GM21390 (cell line): Measurements from ENCODE around the gene TXNRD3.
"Not testable (repeated sequence)": the region's sequence is repeated elsewhere in the genome, so short reads cannot be mapped to it uniquely, and the experiment has no call there.

Source experiments
- ATAC-seq: cut with Tn5 transposase; IDR thresholded peaks from one replicate; pipeline ENCODE4 v1.9.1; 2021; ENCODE audit not compliant: unreplicated experiment

TXNRD3 gene

GRCh38 chr3:126649556-126650092 is 5.3 kb downstream of the TXNRD3 start:
- no peak for ATAC-seq

DNA sequence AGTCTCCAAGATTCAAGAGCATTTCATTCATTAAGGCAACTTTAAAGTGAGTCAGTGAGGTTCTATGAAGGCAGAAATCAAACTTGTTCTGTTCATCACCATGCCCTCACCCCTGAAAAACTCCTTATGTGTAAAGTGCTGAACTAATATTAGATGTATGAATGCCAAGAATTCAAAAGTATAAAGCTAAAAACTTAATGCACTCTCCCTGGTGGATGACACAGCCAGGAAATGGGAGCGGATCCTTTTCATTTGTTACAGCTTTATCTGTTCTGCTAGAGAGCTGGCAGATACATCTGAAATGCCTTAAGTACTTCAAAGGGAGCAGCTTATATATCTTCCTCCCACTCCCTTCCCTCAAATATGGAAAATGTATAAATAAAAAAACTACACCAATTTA is 8.2 kb downstream of the TXNRD3 start:
- no peak for ATAC-seq

DNA sequence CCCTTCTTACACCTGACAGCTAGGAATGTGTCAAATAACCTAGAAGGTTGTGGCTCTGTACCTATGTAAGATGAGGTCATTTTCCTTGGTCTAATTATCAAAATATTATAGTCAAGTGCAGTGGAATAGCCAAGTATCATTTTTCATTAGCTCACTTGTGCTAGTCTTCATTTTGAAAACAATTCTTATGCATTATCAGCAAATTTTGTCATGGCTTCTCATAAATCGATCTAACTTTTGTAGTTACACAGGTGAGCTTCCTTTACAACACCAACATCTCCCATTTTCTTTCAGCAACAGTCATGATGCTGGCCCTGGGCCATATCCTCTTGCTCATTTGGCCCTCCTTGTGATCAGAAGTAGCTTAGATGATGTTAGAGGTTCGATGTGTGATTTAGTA is 10.3 kb downstream of the TXNRD3 start:
- ATAC-seq, result no peak

GRCh38 chr3:126638790-126639189 is 16.1 kb downstream of the TXNRD3 start:
- ATAC-seq, result no peak

DNA sequence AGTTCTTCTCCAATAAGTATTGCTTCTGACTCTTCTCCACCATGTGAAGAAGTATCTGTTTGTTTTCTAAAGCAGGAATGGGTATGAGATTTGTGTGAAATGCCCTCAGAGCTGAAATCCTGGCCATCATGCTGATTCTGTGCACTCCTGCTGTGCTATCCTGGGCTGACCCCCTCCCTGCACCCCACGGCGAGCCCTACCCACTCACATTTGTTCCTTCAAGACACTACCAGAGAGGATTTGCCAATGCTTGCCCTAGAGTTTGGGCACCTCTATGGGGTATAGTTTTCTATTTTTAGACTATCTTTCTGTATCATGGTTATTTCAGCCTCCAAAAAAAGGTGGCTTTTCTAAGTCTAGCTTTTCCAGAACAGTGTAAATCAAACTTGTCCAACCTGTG is 18.5 kb downstream of the TXNRD3 start:
- no peak for ATAC-seq

- ATAC-seq, result no peak
Observed at GRCh38 chr3:126634803-126635202, 20.1 kb downstream of the TXNRD3 start.

DNA sequence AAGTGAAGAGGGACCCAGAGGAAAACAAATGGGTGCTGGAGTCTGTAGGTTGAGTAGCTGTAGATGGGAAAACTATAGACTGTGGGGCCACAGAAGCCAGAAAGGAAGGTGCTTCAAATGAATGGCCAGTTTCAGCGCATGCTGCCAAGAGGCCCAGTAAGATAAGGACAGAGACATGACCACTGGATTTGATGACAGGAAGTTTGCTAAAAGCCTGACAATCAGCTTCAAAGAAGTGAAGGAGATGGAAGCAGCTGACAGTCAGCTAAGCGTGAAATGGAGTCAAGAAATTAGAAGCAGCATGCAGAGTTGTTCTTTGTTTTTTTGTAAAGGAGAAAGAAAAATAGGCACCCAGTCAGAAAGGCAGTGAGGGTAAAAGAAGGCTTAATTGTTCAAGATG is 24.9 kb downstream of the TXNRD3 start:
- no peak for ATAC-seq

GRCh38 chr3:126625735-126626134 is 29.2 kb downstream of the TXNRD3 start:
- not testable (repeated sequence) for ATAC-seq

DNA sequence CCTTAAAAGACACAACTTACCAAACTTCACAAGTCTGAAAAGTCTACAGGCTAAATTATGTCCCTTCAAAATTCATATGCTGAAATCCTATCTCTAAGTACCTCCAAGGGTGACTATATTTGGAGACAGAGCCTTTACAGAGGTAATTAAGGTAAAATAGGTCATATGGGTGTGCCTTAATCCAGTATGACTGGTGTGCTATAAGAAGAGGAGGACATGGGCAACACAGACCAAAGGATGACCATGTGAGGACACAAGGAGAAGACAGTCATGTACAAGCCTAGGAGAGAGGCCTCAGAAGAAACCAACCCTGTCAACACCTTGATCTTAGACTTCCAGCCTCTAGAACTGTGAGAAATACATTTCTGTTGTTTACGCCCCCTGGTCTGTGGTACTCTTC is 32.2 kb downstream of the TXNRD3 start:
- ATAC-seq, result no peak

GRCh38 chr3:126621627-126622345 is 33.1 kb downstream of the TXNRD3 start:
- ATAC-seq, result no peak

- ATAC-seq, result no peak
Observed at GRCh38 chr3:126621171-126621570, 33.8 kb downstream of the TXNRD3 start.

DNA sequence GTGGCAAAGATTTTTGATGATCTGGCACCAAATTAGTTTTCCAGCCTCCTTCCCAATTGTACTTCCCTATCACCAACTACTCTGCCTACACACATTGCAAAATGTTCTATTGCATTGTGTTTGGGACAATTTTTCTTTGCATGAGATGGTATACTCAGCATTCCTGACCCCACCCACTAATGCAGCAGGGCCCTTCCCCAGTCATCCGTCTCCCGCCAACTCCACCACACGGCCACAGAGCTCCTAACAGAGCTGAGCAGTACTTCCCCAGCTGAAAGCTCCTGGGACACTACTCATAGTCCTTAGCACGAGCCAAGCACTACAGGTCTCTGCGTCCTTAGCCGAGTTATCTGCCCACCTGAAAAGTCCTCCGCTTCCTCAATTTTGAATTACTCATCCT is 34.2 kb downstream of the TXNRD3 start:
- ATAC-seq, result no peak

DNA sequence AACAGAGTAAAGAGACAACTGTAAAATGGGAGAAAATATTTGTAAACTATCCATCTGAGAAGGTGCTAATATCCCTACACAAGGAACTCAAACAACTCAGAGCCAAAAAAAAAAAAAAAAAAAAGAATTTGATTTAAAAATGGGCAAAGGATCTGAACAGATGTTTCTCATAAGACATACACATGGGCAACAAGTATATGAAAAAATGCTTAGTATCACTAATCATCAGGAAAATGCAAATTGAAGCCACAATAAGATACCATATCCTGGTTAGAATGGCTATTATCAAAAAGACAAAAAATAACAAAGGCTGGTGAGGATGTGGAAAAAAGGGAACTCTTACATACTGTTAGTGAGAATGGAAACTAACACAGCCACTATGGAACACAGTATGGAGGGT is 36.2 kb downstream of the TXNRD3 start:
- ATAC-seq, result no peak

GRCh38 chr3:126618021-126618420 is 36.9 kb downstream of the TXNRD3 start:
- ATAC-seq, result no peak

DNA sequence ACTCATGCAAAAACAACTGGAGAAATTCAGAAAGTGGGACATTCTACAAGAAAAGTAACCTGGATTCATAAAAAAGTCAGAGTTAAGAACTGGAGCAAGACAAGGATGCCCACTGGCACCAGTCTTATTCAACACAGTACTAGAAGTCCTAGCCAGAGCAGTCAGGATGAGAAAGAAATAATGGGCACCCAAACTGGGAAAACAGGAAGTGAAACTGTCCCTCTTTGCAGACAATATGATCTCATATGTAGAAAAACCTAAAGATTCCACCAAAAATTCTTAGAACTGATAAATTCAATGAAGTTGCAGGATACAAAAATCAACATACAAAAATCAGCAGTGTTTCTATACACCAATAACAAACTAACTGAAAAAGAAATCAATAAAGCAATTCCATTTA is 37.4 kb downstream of the TXNRD3 start:
- no peak for ATAC-seq

DNA sequence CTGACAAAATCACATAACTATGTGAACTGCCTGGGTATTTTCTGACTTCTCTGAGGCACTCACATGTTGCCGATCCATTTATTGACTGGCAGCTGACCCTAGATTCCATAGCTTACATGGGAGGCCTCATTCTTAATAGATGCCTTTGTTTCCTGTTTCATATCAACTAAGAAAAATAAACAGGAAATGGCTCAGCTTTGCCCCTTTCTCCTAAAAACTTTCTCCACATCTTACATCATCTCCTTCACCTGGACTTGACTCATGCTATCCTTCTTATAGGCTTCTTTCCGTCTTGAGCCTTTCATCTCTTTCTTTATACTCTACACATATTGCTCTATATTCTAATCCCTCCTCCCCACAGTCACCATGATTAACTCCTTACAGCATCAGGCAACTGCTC is 38.0 kb downstream of the TXNRD3 start:
- ATAC-seq, result no peak

DNA sequence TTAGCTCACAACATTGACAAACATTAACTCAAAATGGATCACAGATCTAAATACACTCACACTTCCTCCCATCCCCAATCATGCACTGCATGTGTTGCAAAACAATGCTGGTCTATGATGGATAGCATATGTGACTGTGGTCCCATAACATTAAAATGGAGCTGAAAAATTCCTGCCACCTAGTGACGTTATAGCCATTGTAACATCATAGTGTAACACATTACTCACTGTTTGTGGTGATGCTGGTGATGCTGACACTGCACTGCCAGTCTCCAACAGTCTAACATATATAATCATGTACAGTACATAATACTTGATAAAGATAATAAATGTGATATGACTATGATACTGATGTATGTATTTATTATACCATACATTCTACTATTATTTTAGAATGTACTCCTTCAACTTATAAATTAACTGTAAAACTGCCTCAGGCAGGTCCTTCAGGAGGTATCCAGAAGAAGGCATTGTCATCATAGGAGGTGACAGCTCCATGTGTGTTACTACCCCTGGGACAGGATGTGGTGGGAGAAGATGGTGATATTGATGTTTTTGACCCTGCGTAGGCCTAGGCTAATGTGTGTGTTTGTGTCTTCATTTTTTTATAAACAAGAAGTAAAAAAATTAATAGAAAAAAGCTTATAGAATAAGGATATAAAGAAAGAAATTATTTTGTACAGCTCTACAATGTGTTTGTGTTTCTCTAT is 41.3 kb downstream of the TXNRD3 start:
- no peak for ATAC-seq

DNA sequence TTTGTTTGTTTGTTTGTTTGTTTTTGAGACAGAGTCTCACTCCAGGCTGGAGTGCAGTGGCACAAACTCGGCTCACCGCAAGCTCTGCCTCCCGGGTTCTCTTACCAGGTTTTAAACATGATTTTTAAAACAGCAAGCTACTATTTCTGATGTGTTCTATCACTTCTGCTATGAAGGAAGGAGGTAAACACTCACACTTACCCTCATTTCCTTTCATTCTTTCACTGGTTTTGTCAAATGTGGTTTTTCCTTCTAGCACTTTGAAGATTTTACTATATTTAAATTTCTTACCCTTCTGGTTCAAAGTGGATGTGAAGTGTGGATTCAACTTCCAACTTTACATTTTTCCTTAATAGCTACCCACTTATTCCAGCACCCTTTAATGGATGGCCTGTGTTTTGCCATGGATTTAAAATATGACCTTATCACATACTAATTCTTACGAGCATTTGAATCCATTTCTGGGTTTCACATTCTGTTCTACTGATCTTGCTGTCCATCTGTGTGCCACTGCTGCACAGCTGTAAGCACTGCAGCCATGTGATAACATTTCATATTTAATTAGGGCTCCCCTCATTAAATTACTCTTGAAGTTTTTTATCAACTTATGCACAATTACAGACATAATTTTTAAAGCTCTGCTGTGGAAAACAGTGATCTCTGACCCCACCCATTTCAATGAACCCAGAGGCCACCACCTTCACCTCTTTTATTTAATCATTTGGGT is 42.3 kb downstream of the TXNRD3 start:
- no peak for ATAC-seq

- ATAC-seq, result no peak
Observed at GRCh38 chr3:126609909-126610308, 45.0 kb downstream of the TXNRD3 start.

DNA sequence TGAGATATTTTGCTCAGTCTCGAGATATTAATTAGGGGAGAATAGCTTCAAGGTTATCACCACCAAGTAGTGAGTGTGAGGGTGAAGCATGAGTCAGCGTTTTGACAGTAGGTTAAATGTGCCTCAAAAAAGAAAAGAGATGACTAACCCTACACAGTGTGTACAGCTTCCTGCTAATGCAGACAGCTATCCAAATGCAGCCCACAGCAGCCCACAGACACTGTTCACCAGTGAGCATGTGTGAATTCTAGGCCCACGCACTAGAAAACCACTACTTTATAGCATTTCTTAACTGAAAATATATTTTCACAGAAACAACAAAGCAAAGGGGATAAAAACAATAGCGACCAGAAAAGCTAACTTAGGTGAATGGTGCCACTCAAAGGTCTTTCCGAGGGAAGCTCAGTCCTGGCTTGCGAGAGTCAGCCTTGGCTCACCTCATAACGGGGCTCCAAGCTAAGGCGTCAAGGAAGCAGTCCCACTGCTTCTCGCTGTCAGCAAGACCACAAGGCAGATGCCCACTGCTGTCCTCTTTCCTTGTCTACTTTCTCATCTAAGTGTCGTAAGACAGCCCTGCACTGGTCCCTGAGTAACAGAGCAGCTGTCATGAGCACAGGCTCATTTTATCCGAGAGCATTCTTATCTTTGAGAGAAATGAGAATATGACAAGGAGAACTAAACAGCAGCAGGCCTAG is 47.6 kb downstream of the TXNRD3 start:
- no peak for ATAC-seq

- ATAC-seq, result no peak
Observed at GRCh38 chr3:126606001-126606400, 48.9 kb downstream of the TXNRD3 start.
